Measurements from ENCODE around the gene TOM1L1.
A peak's percentile ranks its signal among the peaks of the same experiment; 100 is the strongest.

TOM1L1 gene

GRCh38 chr17:54944796-54945195, 44.1 kb downstream of the TOM1L1 start:
- TF ChIP-seq CTCF (conservative IDR thresholded peaks at IDR 0.05; ENCODE audit: low read depth, low read length) = no peak
- no peak for DNase-seq (ENCODE audit: low read depth)
- no peak overlapping the region for H3K4me3 ChIP-seq (ENCODE audit: low read length)

GRCh38 chr17:54945231-54945630, 44.6 kb downstream of the TOM1L1 start:
- H3K4me3 ChIP-seq (ENCODE audit: low read length) = no peak overlapping the region
- TF ChIP-seq CTCF (conservative IDR thresholded peaks at IDR 0.05; ENCODE audit: low read depth, low read length) = no peak
- no peak for DNase-seq (ENCODE audit: low read depth)

GRCh38 chr17:54945671-54946070, 45.0 kb downstream of the TOM1L1 start:
- DNase-seq (ENCODE audit: low read depth) = no peak
- no peak overlapping the region for H3K4me3 ChIP-seq (ENCODE audit: low read length)
- no peak for TF ChIP-seq CTCF (conservative IDR thresholded peaks at IDR 0.05; ENCODE audit: low read depth, low read length)

GRCh38 chr17:54947396-54947795, 46.7 kb downstream of the TOM1L1 start:
- DNase-seq (ENCODE audit: low read depth) = no peak
- TF ChIP-seq CTCF (conservative IDR thresholded peaks at IDR 0.05; ENCODE audit: low read depth, low read length) = no peak
- no peak overlapping the region for H3K4me3 ChIP-seq (ENCODE audit: low read length)

- no peak for TF ChIP-seq CTCF (conservative IDR thresholded peaks at IDR 0.05; ENCODE audit: low read depth, low read length)
- no peak overlapping the region for H3K4me3 ChIP-seq (ENCODE audit: low read length)
- DNase-seq (ENCODE audit: low read depth) = peak; percentile 18
Observed at GRCh38 chr17:54948380-54948779, 47.7 kb downstream of the TOM1L1 start.

- no peak for DNase-seq (ENCODE audit: low read depth)
- no peak for TF ChIP-seq CTCF (conservative IDR thresholded peaks at IDR 0.05; ENCODE audit: low read depth, low read length)
- H3K4me3 ChIP-seq (ENCODE audit: low read length) = no peak overlapping the region
Observed at GRCh38 chr17:54950116-54950515, 49.5 kb downstream of the TOM1L1 start.

GRCh38 chr17:54951286-54951685, 50.6 kb downstream of the TOM1L1 start:
- no peak for TF ChIP-seq CTCF (conservative IDR thresholded peaks at IDR 0.05; ENCODE audit: low read depth, low read length)
- no peak overlapping the region for H3K4me3 ChIP-seq (ENCODE audit: low read length)
- no peak for DNase-seq (ENCODE audit: low read depth)
